ENCODE measurements around the gene CDCA8.

Gene CDCA8

DNA sequence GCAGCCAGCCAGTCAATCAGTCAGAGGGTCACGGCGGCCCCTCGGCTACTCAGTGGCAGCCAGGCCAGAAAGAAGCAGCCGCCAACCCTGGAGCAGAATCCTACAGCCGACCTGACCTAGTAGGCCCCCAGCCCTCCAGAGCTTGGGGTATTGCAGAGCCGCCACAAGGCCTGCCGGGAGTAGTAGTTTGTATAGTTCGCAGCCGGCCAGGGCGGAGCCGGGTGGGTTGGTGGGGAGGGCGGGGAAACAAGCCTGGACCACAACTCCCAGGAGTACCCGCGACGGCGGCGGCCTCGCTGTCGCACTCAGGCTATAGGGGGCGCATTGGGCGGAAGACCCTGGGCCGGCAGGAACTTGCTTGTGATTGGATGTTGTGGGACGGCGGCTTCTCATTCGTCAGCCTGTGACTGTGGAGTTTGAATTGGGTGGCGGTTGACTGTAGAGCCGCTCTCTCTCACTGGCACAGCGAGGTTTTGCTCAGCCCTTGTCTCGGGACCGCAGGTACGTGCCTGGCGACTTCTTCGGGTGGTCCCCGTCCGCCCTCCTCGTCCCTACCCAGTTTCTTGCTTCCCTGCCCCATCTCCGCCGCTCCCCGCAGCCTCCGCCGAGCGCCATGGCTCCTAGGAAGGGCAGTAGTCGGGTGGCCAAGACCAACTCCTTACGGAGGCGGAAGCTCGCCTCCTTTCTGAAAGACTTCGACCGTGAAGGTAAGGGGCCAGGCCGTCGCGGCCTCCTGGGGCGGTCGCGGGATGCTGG, at the start of gene CDCA8:
Gene CDCA8 (plus strand): TSS at position 439 of the 756 bp plus-strand sequence. CDS start 175 bp downstream, at position 614.
- TF ChIP-seq, protein P1, sequence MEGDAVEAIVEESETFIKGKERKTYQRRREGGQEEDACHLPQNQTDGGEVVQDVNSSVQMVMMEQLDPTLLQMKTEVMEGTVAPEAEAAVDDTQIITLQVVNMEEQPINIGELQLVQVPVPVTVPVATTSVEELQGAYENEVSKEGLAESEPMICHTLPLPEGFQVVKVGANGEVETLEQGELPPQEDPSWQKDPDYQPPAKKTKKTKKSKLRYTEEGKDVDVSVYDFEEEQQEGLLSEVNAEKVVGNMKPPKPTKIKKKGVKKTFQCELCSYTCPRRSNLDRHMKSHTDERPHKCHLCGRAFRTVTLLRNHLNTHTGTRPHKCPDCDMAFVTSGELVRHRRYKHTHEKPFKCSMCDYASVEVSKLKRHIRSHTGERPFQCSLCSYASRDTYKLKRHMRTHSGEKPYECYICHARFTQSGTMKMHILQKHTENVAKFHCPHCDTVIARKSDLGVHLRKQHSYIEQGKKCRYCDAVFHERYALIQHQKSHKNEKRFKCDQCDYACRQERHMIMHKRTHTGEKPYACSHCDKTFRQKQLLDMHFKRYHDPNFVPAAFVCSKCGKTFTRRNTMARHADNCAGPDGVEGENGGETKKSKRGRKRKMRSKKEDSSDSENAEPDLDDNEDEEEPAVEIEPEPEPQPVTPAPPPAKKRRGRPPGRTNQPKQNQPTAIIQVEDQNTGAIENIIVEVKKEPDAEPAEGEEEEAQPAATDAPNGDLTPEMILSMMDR (IDR thresholded peaks at IDR 0.05; ENCODE audit: insufficient read depth, low read length, poor library complexity, severe bottlenecking): peak; percentile 77
- Histone ChIP-seq H3K27me3 (replicated peaks; ENCODE audit: control insufficient read depth, insufficient read depth, low read length) (no peaks in the 10 kb centered on the region), H3K36me3 (ENCODE audit: control insufficient read depth, insufficient read depth, low read length) (peaks cover 2% of the 10 kb centered on the region; the same call in 1 of the 2 replicates), H3K4me3 (replicated peaks; ENCODE audit: low read depth, low read length) (peak within 1 kb of the TSS; percentile 99)
- peak; percentile 99 for DNase-seq (ENCODE audit: extremely low read depth, insufficient read length)

DNA sequence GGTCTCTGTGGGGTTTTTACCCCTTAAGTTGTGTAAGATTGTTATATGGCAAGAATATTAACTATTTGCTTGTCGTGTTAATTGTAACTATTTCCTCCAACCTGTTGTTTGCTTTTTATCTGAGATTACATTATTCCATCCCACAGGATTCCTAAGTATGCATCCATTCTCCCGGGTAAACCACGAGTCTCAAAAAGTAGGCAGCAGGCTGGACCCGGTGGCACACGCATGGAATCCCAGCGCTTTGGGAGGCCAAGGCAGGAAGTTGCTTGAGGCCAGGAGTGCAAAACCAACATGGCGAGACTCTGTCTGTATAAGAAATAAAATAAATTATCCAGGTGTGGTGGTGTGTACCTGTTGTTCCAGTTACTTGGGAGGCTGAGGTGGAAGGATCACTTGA, 45.0 kb upstream of the CDCA8 start:
- Histone ChIP-seq H3K36me3 (ENCODE audit: control insufficient read depth, insufficient read depth, low read length) (no peaks in the 10 kb centered on the region), H3K27me3 (replicated peaks; ENCODE audit: control insufficient read depth, insufficient read depth, low read length) (no peaks in the 10 kb centered on the region; the same call in none of the 2 replicates), H3K4me3 (replicated peaks; ENCODE audit: low read depth, low read length) (no peak overlapping the region)
- no peak for DNase-seq (ENCODE audit: extremely low read depth, insufficient read length)
- TF ChIP-seq, protein P1 (IDR thresholded peaks at IDR 0.05; ENCODE audit: insufficient read depth, low read length, poor library complexity, severe bottlenecking): no peak

DNA sequence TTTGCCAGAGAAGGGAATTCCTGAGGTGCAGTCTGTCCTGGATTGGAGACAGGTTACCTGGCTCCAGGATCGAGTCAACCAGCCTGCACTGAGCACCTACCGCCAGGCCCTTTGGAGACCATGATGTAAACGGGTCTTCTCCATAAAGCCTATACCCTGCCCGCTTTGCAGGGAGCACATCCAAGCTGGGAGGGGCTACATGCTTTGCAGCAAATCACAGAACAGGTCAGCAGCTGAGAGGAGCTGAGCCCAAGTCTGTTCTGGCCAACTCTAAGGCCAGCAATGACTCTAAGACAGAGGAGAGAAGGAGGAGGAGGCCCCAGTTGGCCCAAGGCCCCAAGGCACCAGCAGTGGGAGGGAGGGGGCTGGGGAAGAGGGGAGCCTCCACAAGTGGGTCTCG, 42.1 kb upstream of the CDCA8 start:
- TF ChIP-seq, protein P1 (IDR thresholded peaks at IDR 0.05; ENCODE audit: insufficient read depth, low read length, poor library complexity, severe bottlenecking): no peak
- Histone ChIP-seq H3K27me3 (replicated peaks; ENCODE audit: control insufficient read depth, insufficient read depth, low read length) (no peaks in the 10 kb centered on the region), H3K36me3 (ENCODE audit: control insufficient read depth, insufficient read depth, low read length) (no peaks in the 10 kb centered on the region), H3K4me3 (replicated peaks; ENCODE audit: low read depth, low read length) (no peak overlapping the region)
- no peak for DNase-seq (ENCODE audit: extremely low read depth, insufficient read length)

DNA sequence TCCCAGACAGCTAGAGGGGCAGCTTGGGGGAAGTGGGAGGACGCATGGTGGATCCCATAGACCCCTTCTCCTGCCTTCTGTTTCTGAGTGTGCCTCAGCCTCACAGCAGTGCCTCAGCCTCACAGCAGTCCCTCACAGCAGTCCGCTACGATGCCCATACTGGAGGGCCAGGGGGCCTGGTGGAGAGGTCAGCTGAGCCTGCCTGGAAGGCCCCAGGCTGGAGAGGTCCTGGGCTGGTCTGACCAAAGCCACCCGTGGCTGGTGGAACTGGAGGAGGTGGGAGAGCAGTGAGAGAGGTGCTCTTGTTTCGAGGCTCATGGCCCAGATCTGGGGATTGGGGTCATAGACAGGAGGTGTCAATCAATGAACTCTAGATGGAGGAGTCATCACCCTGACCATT, 41.6 kb upstream of the CDCA8 start:
- Histone ChIP-seq H3K36me3 (ENCODE audit: control insufficient read depth, insufficient read depth, low read length) (no peaks in the 10 kb centered on the region), H3K27me3 (replicated peaks; ENCODE audit: control insufficient read depth, insufficient read depth, low read length) (no peaks in the 10 kb centered on the region), H3K4me3 (replicated peaks; ENCODE audit: low read depth, low read length) (no peak overlapping the region)
- TF ChIP-seq, protein P1 (IDR thresholded peaks at IDR 0.05; ENCODE audit: insufficient read depth, low read length, poor library complexity, severe bottlenecking): no peak
- DNase-seq (ENCODE audit: extremely low read depth, insufficient read length): no peak

DNA sequence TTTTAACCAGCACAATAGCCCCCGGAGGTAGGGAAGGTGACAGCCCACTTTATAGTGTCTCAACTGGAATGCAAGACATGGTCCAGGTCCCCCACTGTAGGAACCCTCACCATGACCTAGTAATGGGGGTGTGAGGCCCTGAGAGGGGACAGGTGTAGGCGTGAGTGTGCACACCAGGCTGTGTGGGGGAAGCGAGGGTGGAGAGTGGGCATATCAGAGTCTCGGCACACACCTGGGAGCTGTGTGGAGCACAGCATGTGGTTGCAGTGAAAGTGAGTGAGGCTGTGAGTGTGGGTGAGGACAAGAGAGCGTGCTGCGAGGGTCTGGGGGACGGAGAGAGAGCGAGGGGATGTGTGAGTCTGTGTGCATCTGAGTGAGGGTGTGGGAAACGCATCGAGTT, 40.5 kb upstream of the CDCA8 start:
- TF ChIP-seq, protein P1 (IDR thresholded peaks at IDR 0.05; ENCODE audit: insufficient read depth, low read length, poor library complexity, severe bottlenecking): no peak
- H3K27me3 ChIP-seq (replicated peaks; ENCODE audit: control insufficient read depth, insufficient read depth, low read length): no peaks in the 10 kb centered on the region; the same call in 1 of the 2 replicates

More for the DNA sequence above, 40.5 kb upstream of the CDCA8 start:
- Histone ChIP-seq H3K36me3 (ENCODE audit: control insufficient read depth, insufficient read depth, low read length) (no peaks in the 10 kb centered on the region), H3K4me3 (replicated peaks; ENCODE audit: low read depth, low read length) (no peak overlapping the region)
- DNase-seq (ENCODE audit: extremely low read depth, insufficient read length): no peak
